Thoracic aorta (tissue), 2 donors: ENCODE results near the gene TPRA1. TPM values are rescaled to one million over a fixed set of nuclear protein-coding genes. Genes with fewer than 3 reads are reported as not detected.
"Not testable (repeated sequence)": the region's sequence is repeated elsewhere in the genome, so short reads cannot be mapped to it uniquely, and the experiment has no call there.

Experiments
- ATAC-seq: fragments of 150-250 bp; one replicate; pipeline ENCODE4 v1.8.0; 2017; ENCODE audit warnings: low read depth; ENCODE audit not compliant: insufficient number of reproducible peaks, low FRiP score
- DNase-seq: peaks from one replicate; pipeline ENCODE4 v3.0.0-alpha.2; 2020; ENCODE audit warnings: low spot score
- H3K27ac ChIP-seq, 2 donors: fragments of 200-600 bp; sonication (generic); 1 replicate in 1 of 2; 2 replicates in 1 of 2; pipeline ENCODE4 v1.5.1; 2016; ENCODE audit warnings: mild to moderate bottlenecking in 2 of 2, moderate library complexity in 2 of 2
- H3K27me3 ChIP-seq: fragments of 200-600 bp; sonication (generic); replicated peaks from 2 replicates; pipeline ENCODE4 v1.6.0; 2016; ENCODE audit warnings: mild to moderate bottlenecking; ENCODE audit not compliant: insufficient read depth
- H3K36me3 ChIP-seq: fragments of 200-600 bp; sonication (generic); one replicate; pipeline ENCODE4 v1.5.1; 2016
- H3K4me1 ChIP-seq, 2 donors: fragments of 200-600 bp; sonication (generic); 1 replicate in 1 of 2; 2 replicates in 1 of 2; pipeline versions ENCODE4 v1.5.1 to v1.6.0; 2016; ENCODE audit warnings: low read depth in 2 of 2, mild to moderate bottlenecking in 1 of 2; ENCODE audit not compliant: control insufficient read depth in 1 of 2
- H3K4me3 ChIP-seq: fragments of 200-600 bp; sonication (generic); 2 replicates; pipeline ENCODE4 v1.5.1; 2016; ENCODE audit warnings: mild to moderate bottlenecking
- H3K9me3 ChIP-seq: fragments of 200-600 bp; sonication (generic); 2 replicates; pipeline ENCODE4 v1.5.1; 2016
- CTCF ChIP-seq: fragments of 200-600 bp; sonication (generic); IDR thresholded peaks from one replicate; pipeline ENCODE4 v1.5.1; 2019; ENCODE audit warnings: antibody characterized with exemption
- total RNA-seq, 2 donors: library from RNA; depleted of rRNA; stranded (reverse); fragments of >200 nt; gene quantifications; one replicate each; pipeline versions ENCODE4 v1.1.0 to v1.2.3, GENCODE V29; 2016

Gene TPRA1
- total RNA-seq, 2 donors from 2014 or later, result 32.0 to 37.8 TPM

GRCh38 chr3:127608362-127608718 is 17.8 kb upstream of the TPRA1 start:
- no peak for ATAC-seq
- no peaks in the 10 kb centered on the region for H3K27me3 ChIP-seq
- no peak for DNase-seq
- H3K27ac ChIP-seq, result no peak overlapping the region
- H3K9me3 ChIP-seq, result no peaks in the 10 kb centered on the region
- no peak for TF ChIP-seq CTCF
- no peak overlapping the region for H3K4me3 ChIP-seq
- H3K36me3 ChIP-seq, result no peaks in the 10 kb centered on the region
- H3K4me1 ChIP-seq, result peaks cover 7 to 9% of the 10 kb centered on the region in 2 donors

GRCh38 chr3:127607675-127608361 is 17.3 kb upstream of the TPRA1 start:
- ATAC-seq (no peak), DNase-seq (no peak)
- Histone ChIP-seq H3K27ac (no peak overlapping the region), H3K36me3 (no peaks in the 10 kb centered on the region), H3K9me3 (no peaks in the 10 kb centered on the region), H3K4me3 (no peak overlapping the region), H3K27me3 (no peaks in the 10 kb centered on the region), H3K4me1 (peaks cover 3 to 4% of the 10 kb centered on the region in 2 donors)
- no peak for TF ChIP-seq CTCF

- no peak for TF ChIP-seq CTCF
- H3K36me3 ChIP-seq, result no peaks in the 10 kb centered on the region
- H3K4me1 ChIP-seq, result no peaks in the 10 kb centered on the region
- no peaks in the 10 kb centered on the region for H3K9me3 ChIP-seq
- H3K4me3 ChIP-seq, result no peak overlapping the region
- H3K27me3 ChIP-seq, result no peaks in the 10 kb centered on the region
- DNase-seq (no peak), ATAC-seq (no peak)
- H3K27ac ChIP-seq, result no peak overlapping the region
Measured at GRCh38 chr3:127606981-127607595, 16.6 kb upstream of the TPRA1 start.

GRCh38 chr3:127606086-127606805 is 15.7 kb upstream of the TPRA1 start:
- no peak for ATAC-seq
- H3K27me3 ChIP-seq, result no peaks in the 10 kb centered on the region
- H3K36me3 ChIP-seq, result no peaks in the 10 kb centered on the region
- DNase-seq, result no peak
- no peaks in the 10 kb centered on the region for H3K4me1 ChIP-seq
- no peak overlapping the region for H3K4me3 ChIP-seq
- H3K9me3 ChIP-seq, result no peaks in the 10 kb centered on the region
- H3K27ac ChIP-seq, result no peak overlapping the region
- TF ChIP-seq CTCF, result no peak

- H3K36me3 ChIP-seq, H3K9me3 ChIP-seq, DNase-seq, H3K27ac ChIP-seq, H3K4me3 ChIP-seq, ATAC-seq, H3K27me3 ChIP-seq, H3K4me1 ChIP-seq: not testable (repeated sequence)
Measured at GRCh38 chr3:127605547-127605946, 15.0 kb upstream of the TPRA1 start.
